GM12878 (cell line): ENCODE results near the gene DPPA3. TPM values are rescaled to one million over a fixed set of nuclear protein-coding genes. Genes with fewer than 3 reads are reported as not detected.
A peak's percentile ranks its signal among the peaks of the same experiment; 100 is the strongest.
"Not testable (repeated sequence)": the region's sequence is repeated elsewhere in the genome, so short reads cannot be mapped to it uniquely, and the experiment has no call there.

ENCODE experiments used
- ATAC-seq: fragments of 200-7000 bp; cut with Tn5 transposase; 3 replicates; pipeline ENCODE4 v1.9.1; 2020; ENCODE audit warnings: mild to moderate bottlenecking, moderate library complexity
- BruUV-seq: library from RNA; stranded (reverse); fragments of 400-500 nt; replicated peaks from 2 replicates; lab custom pipeline; 2021; lab: Mats Ljungman, UMichigan
- CTCF ChIA-PET: fragments of 300-600 bp; sonication (Branson Sonifier 250); formaldehyde crosslinking; extraction: SDS; loops from one replicate; lab custom pipeline; 2021; ENCODE audit warnings: inconsistent platforms; lab: Yijun Ruan, JAX
- POLR2A ChIA-PET: fragments of 350-600 bp; formaldehyde crosslinking; extraction: SDS; loops from one replicate; lab custom pipeline; 2021; ENCODE audit warnings: inconsistent platforms; lab: Charles Lee
- RAD21 ChIA-PET: fragments of 300-600 bp; sonication (Branson Sonifier 250); formaldehyde crosslinking; loops from one replicate; lab custom pipeline; 2023; ENCODE audit warnings: antibody characterized with exemption; ENCODE audit not compliant: unreplicated experiment; lab: Charles Lee
- SMC1A ChIA-PET: fragments of 300-600 bp; sonication (Branson Sonifier 250); formaldehyde crosslinking; loops from one replicate; lab custom pipeline; 2023; ENCODE audit not compliant: unreplicated experiment, uncharacterized antibody; lab: Charles Lee
- DNase-seq: peaks from one replicate; pipeline ENCODE4 v3.0.0-alpha.2; 2011; ENCODE audit warnings: low read depth, low spot score
- FAIRE-seq: peaks from 3 replicates; lab custom pipeline; 2011; peaks lifted over from hg19 to GRCh38; lab: Jason Lieb, UNC
- H2AFZ ChIP-seq: 2 replicates; pipeline ENCODE4 v1.6.0; 2011; ENCODE audit warnings: low read depth, low read length, control low read depth; ENCODE audit not compliant: control insufficient read depth
- H3K27ac ChIP-seq: 2 replicates; pipeline ENCODE4 v1.5.1; 2011; ENCODE audit warnings: control low read depth; ENCODE audit not compliant: control insufficient read depth, insufficient read depth
- H3K27me3 ChIP-seq, 2 experiments: replicated peaks in 1 of 2; 2 replicates each; pipeline versions ENCODE4 v1.6.0 to v1.6.1; 2011; ENCODE audit warnings: low read length in 1 of 2; ENCODE audit not compliant: control insufficient read depth in 2 of 2, insufficient read depth in 2 of 2
- H3K36me3 ChIP-seq, 2 experiments: 2 replicates each; pipeline ENCODE4 v1.5.1; 2011; ENCODE audit warnings: low read length in 1 of 2; ENCODE audit not compliant: control insufficient read depth in 2 of 2, insufficient read depth in 2 of 2
- H3K4me1 ChIP-seq: 2 replicates; pipeline ENCODE4 v1.6.1; 2011; ENCODE audit warnings: mild to moderate bottlenecking, low read length, moderate library complexity, mixed read lengths; ENCODE audit not compliant: control insufficient read depth, insufficient read depth
- H3K4me2 ChIP-seq: 2 replicates; pipeline ENCODE4 v1.6.0; 2011; ENCODE audit warnings: control low read depth; ENCODE audit not compliant: control insufficient read depth, insufficient read depth
- H3K4me3 ChIP-seq: fragments of 200-600 bp; sonication (generic); 2 replicates; pipeline ENCODE4 v1.5.1; 2016
- H3K79me2 ChIP-seq: 2 replicates; pipeline ENCODE4 v1.6.0; 2011; ENCODE audit warnings: low read length; ENCODE audit not compliant: control insufficient read depth, insufficient read depth
- H3K9ac ChIP-seq: 2 replicates; pipeline ENCODE4 v1.8.0; 2011; ENCODE audit warnings: low read length, control low read depth, mixed read lengths; ENCODE audit not compliant: control insufficient read depth, insufficient read depth
- H3K9me3 ChIP-seq: replicated peaks from 3 replicates; pipeline ENCODE4 v1.5.1; 2011; ENCODE audit warnings: mild to moderate bottlenecking, low read length; ENCODE audit not compliant: control insufficient read depth, insufficient read depth
- H4K20me1 ChIP-seq: 2 replicates; pipeline ENCODE4 v1.6.0; 2011; ENCODE audit not compliant: control insufficient read depth, insufficient read depth
- BCL11A ChIP-seq: IDR thresholded peaks from 2 replicates; pipeline ENCODE4 v1.6.1; 2011; ENCODE audit warnings: low read depth, low read length
- EP300 ChIP-seq, 2 experiments: fragments of 150-350 bp in 1 of 2; IDR thresholded peaks; 2 replicates each; pipeline ENCODE4 v1.6.1; 2011 to 2012; ENCODE audit warnings: low read depth in 2 of 2, low read length in 2 of 2, borderline replicate concordance in 1 of 2, improper control_type of control experiment in 1 of 2, inconsistent platforms in 1 of 2; ENCODE audit not compliant: control insufficient read depth in 1 of 2
- NFYB ChIP-seq: IDR thresholded peaks from 2 replicates; pipeline ENCODE4 v1.6.1; 2011; ENCODE audit warnings: low read depth, mild to moderate bottlenecking, low read length, improper control_type of control experiment, moderate library complexity; ENCODE audit not compliant: insufficient read depth
- RUNX3 ChIP-seq: IDR thresholded peaks from 2 replicates; pipeline ENCODE4 v1.6.1; 2012; ENCODE audit warnings: low read length, inconsistent platforms
- WGBS: methylation state at CpG from one replicate; pipeline ENCODE4 v1.1.6; 2016; ENCODE audit warnings: low lambda C conversion rate; ENCODE audit not compliant: insufficient replicate concordance, insufficient coverage; ENCODE audit errors: missing lambda C conversion rate; 5-methylcytosine and 5-hydroxymethylcytosine counted together
- in situ Hi-C: fragments of 300-500 bp; cut with MboI; formaldehyde crosslinking; loops from 9 replicates; pipeline ENCODE4 v1.14.3; 2018; ENCODE audit warnings: mixed read lengths
- intact Hi-C: fragments of 100-400 bp; cut with micrococcal nuclease; formaldehyde crosslinking; loops from one replicate; pipeline ENCODE4 v1.14.2; 2022; ENCODE audit not compliant: unreplicated experiment
- polyA plus RNA-seq, 11 experiments: library from polyadenylated mRNA; depleted of rRNA in 4 of 11; unstranded in 6 of 11; stranded (reverse) in 5 of 11; fragments of >200 nt; fragmentation: Nextera tagmentation in 4 of 11; fragmentation: Illumina TruSeq in 1 of 11; extraction: Ambion mirVana in 4 of 11; extraction: Trizol in 1 of 11; gene quantifications; 1 replicate in 1 of 11; 2 replicates in 10 of 11; pipeline versions ENCODE4 v1.2.1 to v1.2.3, GENCODE V29; 2011 to 2016; ENCODE audit warnings: inconsistent platforms in 2 of 11, missing spikeins in 2 of 11, low read depth in 1 of 11
- total RNA-seq, 4 experiments: library from RNA; depleted of rRNA in 3 of 4; stranded (reverse); fragments of >200 nt in 3 of 4; fragmentation: Illumina TruSeq in 1 of 4; extraction: Trizol in 1 of 4; gene quantifications; 2 replicates each; pipeline versions ENCODE4 v1.2.1 to v1.2.3, GENCODE V29; 2013 to 2021

DPPA3 gene
- total and polyA plus RNA-seq, 10 of the 15 experiments (the other 5 are each of a cell fraction or from before 2014, with no cell fraction given), result 0.05 TPM; not detected in 9

DNA sequence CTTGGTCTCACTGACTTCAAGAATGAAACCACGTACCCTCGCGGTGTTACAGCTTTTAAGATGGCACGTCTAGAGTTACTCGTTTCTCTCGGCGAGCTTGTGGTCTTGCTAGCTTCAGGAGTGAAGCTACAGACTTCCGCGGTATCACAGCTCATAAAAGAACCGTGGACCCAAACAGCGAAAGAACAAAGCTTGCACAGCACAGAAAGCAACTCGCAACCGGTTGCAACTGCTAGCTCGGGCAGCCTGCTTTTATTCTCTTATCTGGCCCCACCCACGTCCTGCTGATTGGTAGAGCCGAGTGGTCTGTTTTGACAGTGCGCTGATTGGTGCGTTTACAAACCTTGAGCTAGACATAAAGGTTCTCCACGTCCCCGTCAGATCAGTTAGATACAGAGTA, 40.2 kb downstream of the DPPA3 start:
- Histone ChIP-seq H3K4me3 (no peak overlapping the region), H2AFZ (no peak overlapping the region), H3K79me2 (no peaks in the 10 kb centered on the region), H3K9ac (no peak overlapping the region), H3K27me3 (no peaks in the 10 kb centered on the region), H3K36me3 (no peaks in the 10 kb centered on the region), H3K4me2 (no peak overlapping the region), H3K9me3 (no peaks in the 10 kb centered on the region), H3K4me1 (peaks cover 34% of the 10 kb centered on the region), H3K27ac (no peak overlapping the region), H4K20me1 (no peaks in the 10 kb centered on the region)
- BruUV-seq, result no TSS peak
- RAD21 ChIA-PET, result no interaction called here
- SMC1A ChIA-PET, result no interaction called here
- TF ChIP-seq NFYB, result peak; percentile 29; the same call in 1 of the 2 replicates
- no peak for TF ChIP-seq EP300 (IDR thresholded peaks at IDR 0.05; ENCODE audit: borderline replicate concordance in 1 of 2, control insufficient read depth in 1 of 2, low read depth in 2 of 2, low read length in 2 of 2)
- no peak for TF ChIP-seq BCL11A
- CTCF ChIA-PET, result no interaction called here
- 59% methylated on average over 20 of the region's 20 CpGs for WGBS
- DNase-seq, result no peak
- intact Hi-C loops (no loop called here), in situ Hi-C loops (no loop called here)
- ATAC-seq, result no peak
- POLR2A ChIA-PET, result no interaction called here
- no peak for FAIRE-seq

DNA sequence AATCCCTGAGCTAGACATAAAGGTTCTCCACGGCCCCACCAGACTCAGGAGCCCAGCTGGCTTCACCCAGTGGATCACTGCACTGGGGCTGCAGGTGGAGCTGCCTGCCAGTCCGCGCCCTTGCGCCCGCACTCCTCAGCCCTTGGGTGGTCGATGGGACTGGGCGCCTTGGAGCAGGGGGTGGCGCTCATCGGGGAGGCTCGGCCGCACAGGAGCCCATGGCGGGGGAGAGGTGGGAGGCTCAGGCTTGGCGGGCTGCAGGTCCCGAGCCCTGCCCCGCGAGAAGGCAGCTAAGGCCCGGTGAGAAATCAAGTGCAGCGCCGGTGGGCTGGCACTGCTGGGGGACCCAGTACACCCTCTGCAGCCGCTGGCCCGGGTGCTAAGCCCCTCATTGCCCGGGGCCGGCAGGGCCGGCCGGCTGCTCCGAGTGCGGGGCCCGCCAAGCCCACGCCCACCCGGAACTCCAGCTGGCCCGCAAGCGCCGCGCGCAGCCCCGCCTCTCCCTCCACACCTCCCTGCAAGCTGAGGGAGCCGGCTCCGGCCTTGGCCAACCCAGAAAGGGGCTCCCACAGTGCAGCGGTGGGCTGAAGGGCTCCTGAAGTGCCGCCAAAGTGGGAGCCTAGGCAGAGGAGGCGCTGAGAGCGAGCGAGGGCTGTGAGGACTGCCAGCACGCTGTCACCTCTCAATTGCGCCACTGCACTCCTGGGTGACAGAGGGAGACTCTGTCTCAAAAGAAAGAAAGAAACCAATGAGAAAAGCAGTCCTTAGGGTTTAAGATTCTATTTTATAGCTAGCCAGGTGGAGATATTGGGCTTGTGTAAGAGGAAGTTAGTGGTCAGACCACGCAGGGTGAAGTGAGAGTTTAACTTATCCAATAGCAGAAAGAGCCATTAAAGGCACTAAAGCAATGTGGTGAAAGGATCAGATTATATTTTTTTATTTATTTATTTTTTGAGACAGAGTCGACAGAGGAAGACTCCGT, 41.0 kb downstream of the DPPA3 start:
- H3K9me3 ChIP-seq, DNase-seq, SMC1A ChIA-PET, H2AFZ ChIP-seq, H3K9ac ChIP-seq, in situ Hi-C loops, H3K4me3 ChIP-seq, H3K4me2 ChIP-seq, RAD21 ChIA-PET, intact Hi-C loops, H4K20me1 ChIP-seq, H3K36me3 ChIP-seq, H3K27me3 ChIP-seq, H3K79me2 ChIP-seq, POLR2A ChIA-PET, H3K27ac ChIP-seq, BruUV-seq, CTCF ChIA-PET, FAIRE-seq, ATAC-seq: not testable (repeated sequence)
- WGBS, result 70% methylated on average over 25 of the region's 48 CpGs
- H3K4me1 ChIP-seq, result peaks cover 32% of the 10 kb centered on the region
- peak; percentile 20; the same call in 1 of the 2 replicates for TF ChIP-seq RUNX3

DNA sequence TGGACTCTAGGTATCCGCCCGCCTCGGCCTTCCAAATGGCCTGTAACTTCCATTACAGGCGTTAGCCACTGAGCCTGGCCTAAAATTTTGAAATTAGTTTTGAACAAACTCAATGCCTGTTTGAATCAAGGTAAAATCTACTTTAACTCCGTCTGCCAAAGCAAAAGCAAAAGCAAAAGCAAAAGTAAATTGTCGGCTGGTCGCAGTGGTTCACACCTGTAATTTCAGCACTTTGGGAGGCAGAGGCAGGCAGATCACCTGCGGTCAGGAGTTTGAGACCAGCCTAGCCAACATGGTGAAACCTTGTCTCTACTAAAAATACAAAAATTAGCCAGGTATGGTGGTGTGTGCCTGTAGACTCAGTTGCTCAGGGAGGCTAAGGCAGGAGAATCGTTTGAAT, 44.4 kb downstream of the DPPA3 start:
- 52% methylated on average over 9 of the region's 9 CpGs for WGBS
- DNase-seq, CTCF ChIA-PET, H3K9ac ChIP-seq, ATAC-seq, H3K36me3 ChIP-seq, RAD21 ChIA-PET, FAIRE-seq, BruUV-seq, SMC1A ChIA-PET, H3K27me3 ChIP-seq, intact Hi-C loops, H4K20me1 ChIP-seq, H3K27ac ChIP-seq, in situ Hi-C loops, POLR2A ChIA-PET, H3K79me2 ChIP-seq, H3K9me3 ChIP-seq: not testable (repeated sequence)
- Histone ChIP-seq H3K4me1 (peaks cover 11% of the 10 kb centered on the region; the same call in 1 of the 2 replicates), H3K4me2 (peak overlapping the region; percentile 36; the same call in 1 of the 2 replicates), H3K4me3 (peak overlapping the region; percentile 25; the same call in 1 of the 2 replicates), H2AFZ (peak overlapping the region; percentile 37; the same call in 1 of the 2 replicates)
